Sigmoid colon (tissue), 7 donors: ENCODE results near the gene NOC2L. TPM values are rescaled to one million over a fixed set of nuclear protein-coding genes. Genes with fewer than 3 reads are reported as not detected.
A peak's percentile ranks its signal among the peaks of the same experiment; 100 is the strongest.

Source experiments
- DNase-seq: peaks from one replicate; pipeline ENCODE4 v3.0.0-alpha.2; 2019
- H3K27ac ChIP-seq, 4 donors: fragments of 200-600 bp; sonication (generic); one replicate each; pipeline ENCODE4 v1.5.1; 2016 to 2019; ENCODE audit warnings: mild to moderate bottlenecking in 1 of 4
- H3K27me3 ChIP-seq, 3 donors: fragments of 200-600 bp; sonication (generic); one replicate each; pipeline ENCODE4 v1.5.1; 2019; ENCODE audit warnings: mild to moderate bottlenecking in 1 of 3
- H3K36me3 ChIP-seq, 4 donors: fragments of 200-600 bp; sonication (generic); one replicate each; pipeline ENCODE4 v1.5.1; 2016 to 2019
- H3K4me1 ChIP-seq, 4 donors: fragments of 200-600 bp; sonication (generic); one replicate each; pipeline ENCODE4 v1.5.1; 2017 to 2019
- H3K4me3 ChIP-seq, 4 donors: fragments of 200-600 bp; sonication (generic); one replicate each; pipeline ENCODE4 v1.5.1; 2017 to 2019; ENCODE audit warnings: mild to moderate bottlenecking in 2 of 4, moderate library complexity in 1 of 4
- H3K9me3 ChIP-seq, 4 donors: fragments of 200-600 bp in 3 of 4; sonication (generic) in 3 of 4; one replicate each; pipeline versions ENCODE4 v1.5.1 to v1.6.1; 2013 to 2019
- CTCF ChIP-seq, 4 experiments: fragments of 450-650 bp in 3 of 4; fragments of 200-600 bp in 1 of 4; IDR thresholded peaks; one replicate each; pipeline ENCODE4 v1.5.1; 2016 to 2019; ENCODE audit warnings: antibody characterized with exemption in 4 of 4, mild to moderate bottlenecking in 3 of 4, moderate library complexity in 2 of 4
- EP300 ChIP-seq, 4 donors: sonication (generic); formaldehyde crosslinking; IDR thresholded peaks; one replicate each; pipeline ENCODE4 v1.6.1; 2017; ENCODE audit warnings: antibody characterized with exemption in 4 of 4
- POLR2A ChIP-seq, 2 donors: fragments of 450-650 bp; IDR thresholded peaks; one replicate each; pipeline ENCODE4 v1.6.1; 2016; ENCODE audit warnings: antibody characterized with exemption in 2 of 2, mild to moderate bottlenecking in 2 of 2, moderate library complexity in 2 of 2
- POLR2AphosphoS5 ChIP-seq, 4 donors: sonication (generic); formaldehyde crosslinking; IDR thresholded peaks; one replicate each; pipeline ENCODE4 v1.6.1; 2017; ENCODE audit warnings: antibody characterized with exemption in 4 of 4
- WGBS, 2 donors: extraction: QIAGEN DNeasy Blood & Tissue Kit; methylation state at CpG; one replicate each; pipeline ENCODE4 v1.1.7; 2013; 5-methylcytosine and 5-hydroxymethylcytosine counted together
- intact Hi-C: fragments of 100-400 bp; cut with DNase I; formaldehyde crosslinking; loops from one replicate; pipeline ENCODE4 v1.15.1; 2023
- polyA plus RNA-seq, 3 donors: library from polyadenylated mRNA; stranded (reverse); fragments of 200-250 nt; gene quantifications; one replicate each; pipeline ENCODE4 v1.2.3, GENCODE V29; 2013
- total RNA-seq, 4 donors: library from RNA; depleted of rRNA; stranded (reverse); fragments of >200 nt; gene quantifications; one replicate each; pipeline ENCODE4 v1.1.0, GENCODE V29; 2016
- donor health status: healthy with polysubstance abuse.
- donor health status: Bipolar disorder and iron deficiency.
- donor health status: healthy.

The NOC2L gene
- total and polyA plus RNA-seq, 7 donors = 25.4 to 81.6 (median 27.1) TPM

- peaks cover 0 to 36% (median 31%) of the 10 kb centered on the region in 4 donors for H3K4me1 ChIP-seq
- WGBS, 2 donors = 53 to 80% methylated on average over 16 of the region's 16 CpGs
- H3K36me3 ChIP-seq = no peaks in the 10 kb centered on the region
- TF ChIP-seq EP300 (IDR thresholded peaks at IDR 0.05) (no peak), CTCF (IDR thresholded peaks at IDR 0.05) (no peak), POLR2A (IDR thresholded peaks at IDR 0.05) (no peak), POLR2AphosphoS5 (IDR thresholded peaks at IDR 0.05) (no peak)
- H3K4me3 ChIP-seq = no peak overlapping the region
- intact Hi-C loops = no loop called here
- H3K27me3 ChIP-seq = peaks cover 0 to 50% (median 16%) of the 10 kb centered on the region in 3 donors
- H3K27ac ChIP-seq = no peak overlapping the region
- peak; percentile 59 for DNase-seq
- no peaks in the 10 kb centered on the region for H3K9me3 ChIP-seq
Measured at GRCh38 chr1:913491-914130, 45.4 kb downstream of the NOC2L start.

GRCh38 chr1:912740-913301 is 46.2 kb downstream of the NOC2L start:
- Histone ChIP-seq H3K36me3 (no peaks in the 10 kb centered on the region), H3K27ac (no peak overlapping the region), H3K4me1 (peaks cover 0 to 36% (median 31%) of the 10 kb centered on the region in 4 donors), H3K27me3 (peaks cover 0 to 53% (median 14%) of the 10 kb centered on the region in 3 donors), H3K9me3 (no peaks in the 10 kb centered on the region), H3K4me3 (no peak overlapping the region)
- no peak for DNase-seq
- WGBS, 2 donors = 27 to 43% methylated on average over 24 of the region's 24 CpGs
- intact Hi-C loops = no loop called here
- TF ChIP-seq POLR2AphosphoS5 (IDR thresholded peaks at IDR 0.05) = no peak
- no peak for TF ChIP-seq EP300 (IDR thresholded peaks at IDR 0.05)
- TF ChIP-seq POLR2A (IDR thresholded peaks at IDR 0.05) = no peak
- TF ChIP-seq CTCF (IDR thresholded peaks at IDR 0.05) = no peak

GRCh38 chr1:911875-912739 is 46.9 kb downstream of the NOC2L start:
- no peaks in the 10 kb centered on the region for H3K9me3 ChIP-seq
- no peak overlapping the region for H3K4me3 ChIP-seq
- H3K27me3 ChIP-seq = peaks cover 0 to 50% (median 14%) of the 10 kb centered on the region in 3 donors
- no peak overlapping the region for H3K27ac ChIP-seq
- intact Hi-C loops = no loop called here
- H3K36me3 ChIP-seq = no peaks in the 10 kb centered on the region
- WGBS, 2 donors = 45 to 65% methylated on average over 15 of the region's 15 CpGs
- no peak for TF ChIP-seq POLR2AphosphoS5 (IDR thresholded peaks at IDR 0.05)
- no peak for TF ChIP-seq CTCF (IDR thresholded peaks at IDR 0.05)
- TF ChIP-seq POLR2A (IDR thresholded peaks at IDR 0.05) = no peak
- no peak for TF ChIP-seq EP300 (IDR thresholded peaks at IDR 0.05)
- peak; percentile 37 for DNase-seq
- H3K4me1 ChIP-seq = peaks cover 0 to 32% (median 27%) of the 10 kb centered on the region in 4 donors

GRCh38 chr1:910881-911721 is 48.0 kb downstream of the NOC2L start:
- H3K4me3 ChIP-seq = peak overlapping the region in 1 of 4 donors; percentile 48
- intact Hi-C loops = no loop called here
- TF ChIP-seq POLR2AphosphoS5 (IDR thresholded peaks at IDR 0.05) (peak in 2 of 4 donors; percentile 26), POLR2A (IDR thresholded peaks at IDR 0.05) (no peak), EP300 (IDR thresholded peaks at IDR 0.05) (no peak), CTCF (IDR thresholded peaks at IDR 0.05) (no peak)

More at GRCh38 chr1:910881-911721, 48.0 kb downstream of the NOC2L start:
- DNase-seq = peak; percentile 59
- peaks cover 0 to 22% (median 17%) of the 10 kb centered on the region in 4 donors for H3K4me1 ChIP-seq
- H3K27ac ChIP-seq = peak overlapping the region in 1 of 4 donors; percentile 65
- H3K36me3 ChIP-seq = no peaks in the 10 kb centered on the region
- no peaks in the 10 kb centered on the region for H3K9me3 ChIP-seq
- 25 to 65% methylated on average over 25 of the region's 25 CpGs for WGBS, 2 donors
- H3K27me3 ChIP-seq = peaks cover 0 to 45% (median 14%) of the 10 kb centered on the region in 3 donors
